Lung microvascular endothelial cell (primary cell): ENCODE results near the gene COX6B1. TPM values are rescaled to one million over a fixed set of nuclear protein-coding genes. Genes with fewer than 3 reads are reported as not detected.
"Not testable (repeated sequence)": the region's sequence is repeated elsewhere in the genome, so short reads cannot be mapped to it uniquely, and the experiment has no call there.

Experiments used
- DNase-seq, 2 donors: peaks; one replicate each; pipeline versions ENCODE4 v3.0.0 to v3.0.0-alpha.2; 2010; ENCODE audit warnings: low read depth in 2 of 2
- total RNA-seq: library from RNA; depleted of rRNA; stranded (reverse); fragments of >200 nt; gene quantifications from 2 replicates; pipeline ENCODE4 v1.2.1, GENCODE V29; 2014

The COX6B1 gene
- total RNA-seq, 1 donor from 2014 or later: 398 TPM

- DNase-seq: no peak
These were observed 17.0 kb downstream of the COX6B1 start for GRCh38 chr19:35665157-35665556.

GRCh38 chr19:35665604-35666003 lies 17.5 kb downstream of the COX6B1 start:
- DNase-seq: no peak

DNA sequence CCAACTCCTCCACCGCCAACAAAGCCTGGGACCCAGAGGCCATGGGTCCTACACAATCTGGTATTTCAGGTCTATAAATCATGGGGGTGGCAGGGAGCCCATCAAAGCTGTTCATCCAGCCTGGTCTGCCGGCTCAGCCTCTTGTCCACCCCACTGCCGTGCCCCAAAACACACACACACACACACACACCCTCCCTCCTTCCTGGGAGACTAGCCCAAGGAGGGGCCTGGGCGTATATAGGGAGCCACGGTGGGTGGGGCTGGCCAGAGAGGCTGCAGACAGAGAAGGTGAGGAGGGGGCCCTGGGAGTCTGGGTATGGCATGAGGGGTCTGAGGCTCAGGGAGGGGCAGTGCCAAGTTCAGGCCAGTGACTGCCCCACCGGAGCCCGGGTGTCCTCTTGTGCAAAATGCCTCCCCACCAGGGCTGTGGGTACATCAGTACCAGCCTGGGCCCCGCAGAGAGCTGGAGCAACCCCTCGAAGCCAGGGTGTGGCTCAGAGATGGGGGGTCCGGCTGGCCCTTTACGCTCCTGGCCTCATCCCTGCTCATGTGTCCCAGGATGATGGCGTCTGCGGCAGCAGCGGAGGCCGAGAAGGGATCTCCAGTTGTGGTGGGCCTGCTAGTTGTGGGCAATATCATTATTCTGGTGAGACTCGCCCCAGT lies 18.3 kb downstream of the COX6B1 start, which contains the start of gene UPK1A:
UPK1A (plus strand) TSS at position 267 of the 663 bp plus-strand sequence; CDS start at position 563, 296 bp downstream.
- no peak for DNase-seq

DNA sequence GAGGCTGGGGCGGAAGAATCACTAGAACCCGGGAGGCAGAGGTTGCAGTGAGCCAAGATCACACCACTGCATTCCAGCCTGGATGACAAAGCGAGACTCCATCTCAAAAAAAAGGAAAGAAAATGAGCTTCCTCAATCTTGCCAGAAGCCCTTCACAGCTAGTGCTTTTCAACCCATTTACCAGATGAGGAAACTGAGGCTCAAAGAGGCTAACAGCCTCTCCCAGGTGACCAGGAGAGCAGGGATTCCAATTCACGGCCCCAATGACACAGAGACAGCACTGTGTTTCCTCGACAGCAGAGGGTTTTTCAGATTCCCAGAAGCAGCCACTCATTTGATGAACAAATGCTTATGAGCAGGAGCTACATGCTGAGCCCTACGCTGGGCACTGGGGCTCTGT lies 21.4 kb downstream of the COX6B1 start:
- DNase-seq: no peak

GRCh38 chr19:35669974-35670373 lies 21.9 kb downstream of the COX6B1 start:
- DNase-seq: no peak

GRCh38 chr19:35670686-35671085 lies 22.6 kb downstream of the COX6B1 start:
- no peak for DNase-seq

GRCh38 chr19:35671818-35672217 lies 23.7 kb downstream of the COX6B1 start:
- DNase-seq: no peak

- DNase-seq: peak; percentile 28 to 41
These were observed 25.1 kb downstream of the COX6B1 start for GRCh38 chr19:35673121-35673804.

DNA sequence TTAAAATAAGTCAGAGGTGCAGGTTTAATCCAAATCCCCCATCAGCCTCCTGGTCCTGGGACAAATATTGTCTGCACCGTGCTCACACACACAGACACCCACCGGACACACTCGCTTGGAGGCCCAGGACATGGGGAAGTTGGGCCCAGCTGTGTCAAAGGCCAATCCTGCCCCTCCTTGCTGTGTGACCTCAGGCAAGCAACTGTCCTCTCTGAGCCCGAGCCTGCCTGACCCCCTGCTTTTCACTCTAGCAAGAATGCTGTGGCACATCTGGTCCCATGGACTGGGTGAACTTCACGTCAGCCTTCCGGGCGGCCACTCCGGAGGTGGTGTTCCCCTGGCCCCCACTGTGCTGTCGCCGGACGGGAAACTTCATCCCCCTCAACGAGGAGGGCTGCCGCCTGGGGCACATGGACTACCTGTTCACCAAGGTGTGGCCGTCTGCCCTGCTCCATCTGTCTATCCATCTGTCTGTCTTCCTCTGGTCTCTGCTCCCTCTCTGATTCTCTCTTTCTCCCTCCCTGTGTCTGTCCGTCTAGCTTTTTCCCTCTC lies 27.5 kb downstream of the COX6B1 start:
- no peak for DNase-seq

- DNase-seq: no peak
These were observed 41.7 kb downstream of the COX6B1 start for GRCh38 chr19:35689836-35690235.

DNA sequence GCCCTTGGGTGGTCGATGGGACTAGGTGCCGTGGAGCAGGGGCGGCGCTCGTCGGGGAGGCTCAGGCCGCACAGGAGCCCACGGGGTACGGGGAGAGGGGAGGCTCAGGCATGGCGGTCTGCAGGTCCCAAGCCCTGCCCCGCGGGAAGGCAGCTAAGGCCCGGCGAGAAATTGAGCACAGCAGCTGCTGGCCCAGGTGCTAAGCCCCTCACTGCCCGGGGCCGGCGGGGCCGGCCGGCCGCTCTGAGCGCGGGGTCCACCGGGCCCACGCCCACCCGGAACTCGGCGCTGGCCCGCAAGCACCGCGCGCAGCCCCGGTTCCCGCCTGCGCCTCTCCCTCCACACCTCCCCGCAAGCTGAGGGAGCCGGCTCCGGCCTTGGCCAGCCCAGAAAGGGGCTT lies 43.0 kb downstream of the COX6B1 start:
- DNase-seq: not testable (repeated sequence)

- DNase-seq: no peak
These were observed 43.9 kb downstream of the COX6B1 start for GRCh38 chr19:35692010-35692409.

DNA sequence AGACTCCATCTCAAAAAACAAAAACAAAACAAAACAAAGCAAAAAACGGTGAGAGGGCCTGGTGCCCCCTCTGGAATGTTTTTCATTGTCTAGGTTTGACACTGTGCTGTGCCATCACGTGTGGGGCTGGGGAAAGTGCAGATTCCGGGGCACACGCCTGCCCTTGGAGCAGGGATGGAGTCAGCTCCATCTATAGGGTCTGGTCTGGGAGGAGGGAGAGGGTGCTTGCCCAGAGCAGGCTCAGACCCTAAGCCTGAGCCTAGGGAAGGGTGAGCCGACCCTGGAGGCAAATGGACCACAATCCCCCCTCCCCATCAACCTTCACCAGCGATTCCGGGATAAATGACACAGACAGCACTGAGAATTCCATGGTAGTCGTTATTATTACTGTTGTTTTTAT lies 45.3 kb downstream of the COX6B1 start:
- DNase-seq: no peak

GRCh38 chr19:35693835-35694599 lies 45.9 kb downstream of the COX6B1 start:
- DNase-seq: peak; percentile 84 to 89

- no peak for DNase-seq
These were observed 47.8 kb downstream of the COX6B1 start for GRCh38 chr19:35695895-35696422.

DNA sequence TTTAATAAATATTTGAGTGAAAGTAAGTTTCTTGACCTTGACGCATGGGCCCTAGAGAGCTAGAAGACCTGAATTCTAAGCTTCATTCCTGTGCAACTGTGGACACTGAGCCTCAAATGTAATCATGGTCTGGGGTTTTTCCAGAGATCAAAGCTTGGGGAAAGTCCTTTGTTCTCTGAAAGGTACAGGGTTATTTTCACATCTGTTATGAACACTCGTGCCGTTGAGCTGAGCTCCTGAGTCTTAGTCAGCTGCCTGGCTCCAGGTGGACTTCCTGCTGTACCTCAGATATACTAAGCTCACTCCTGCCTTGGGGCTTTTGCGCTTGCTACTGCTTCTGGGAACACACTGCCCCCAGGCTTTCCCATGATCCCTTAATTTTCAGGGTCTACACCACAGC lies 48.7 kb downstream of the COX6B1 start:
- DNase-seq: no peak

GRCh38 chr19:35702223-35703012 lies 54.3 kb downstream of the COX6B1 start:
- peak; percentile 98 for DNase-seq

DNA sequence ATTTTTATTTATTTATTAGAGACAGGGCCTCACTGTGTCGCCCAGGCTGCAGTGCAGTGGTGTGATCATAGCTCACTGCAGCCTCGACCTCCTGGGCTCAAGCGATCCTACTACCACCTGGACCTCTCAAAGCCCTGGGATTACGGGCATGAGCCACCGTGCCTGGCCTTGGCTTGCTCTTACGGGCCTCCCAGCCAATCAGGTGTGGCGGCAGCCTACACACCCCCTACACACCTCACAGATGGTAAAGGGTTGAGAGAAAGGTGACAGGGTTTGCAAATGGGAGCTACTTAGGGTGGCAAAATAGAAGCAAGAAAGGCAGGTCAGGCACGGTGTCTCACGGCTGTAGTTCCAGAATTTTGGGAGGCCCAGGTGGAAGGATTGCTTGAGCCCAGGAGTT lies 55.2 kb downstream of the COX6B1 start:
- no peak for DNase-seq

- peak; percentile 80 to 83 for DNase-seq
These were observed 56.1 kb downstream of the COX6B1 start, which contains the start of gene ZBTB32 for GRCh38 chr19:35704218-35704617. Gene ZBTB32, plus strand, starts transcription at chr19:35704558. Its CDS starts 10,069 bp downstream, at chr19:35714627.
